ENCODE measurements around the gene KCNIP1.

DNA sequence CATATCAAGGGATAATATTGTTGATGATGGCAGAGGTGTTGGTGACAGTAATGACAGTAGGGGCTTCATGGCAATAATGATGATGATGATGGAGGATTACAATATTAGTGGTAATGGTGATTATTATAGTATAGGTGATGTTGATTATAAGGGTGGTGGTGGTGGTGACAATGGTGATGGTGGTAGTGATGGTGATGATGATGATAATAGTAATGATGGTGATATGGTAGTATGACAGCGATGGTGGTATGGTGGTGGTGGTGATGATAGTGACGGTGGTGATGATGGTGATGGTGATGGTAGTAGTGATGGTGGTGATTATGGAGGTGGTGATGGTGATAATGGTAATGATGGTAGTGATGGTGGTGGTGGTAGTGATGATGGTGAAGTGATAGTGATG lies 13.6 kb downstream of the KCNIP1 start:
- no peak for TF ChIP-seq CTCF (conservative IDR thresholded peaks at IDR 0.05; ENCODE audit: low read depth, low read length)
- TF ChIP-seq EZH2phosphoT487 (IDR thresholded peaks at IDR 0.05; ENCODE audit: borderline replicate concordance, low read length): no peak

Data from PC-3 (cell line).